Measurements from ENCODE around the gene TAGLN.

The TAGLN gene

DNA sequence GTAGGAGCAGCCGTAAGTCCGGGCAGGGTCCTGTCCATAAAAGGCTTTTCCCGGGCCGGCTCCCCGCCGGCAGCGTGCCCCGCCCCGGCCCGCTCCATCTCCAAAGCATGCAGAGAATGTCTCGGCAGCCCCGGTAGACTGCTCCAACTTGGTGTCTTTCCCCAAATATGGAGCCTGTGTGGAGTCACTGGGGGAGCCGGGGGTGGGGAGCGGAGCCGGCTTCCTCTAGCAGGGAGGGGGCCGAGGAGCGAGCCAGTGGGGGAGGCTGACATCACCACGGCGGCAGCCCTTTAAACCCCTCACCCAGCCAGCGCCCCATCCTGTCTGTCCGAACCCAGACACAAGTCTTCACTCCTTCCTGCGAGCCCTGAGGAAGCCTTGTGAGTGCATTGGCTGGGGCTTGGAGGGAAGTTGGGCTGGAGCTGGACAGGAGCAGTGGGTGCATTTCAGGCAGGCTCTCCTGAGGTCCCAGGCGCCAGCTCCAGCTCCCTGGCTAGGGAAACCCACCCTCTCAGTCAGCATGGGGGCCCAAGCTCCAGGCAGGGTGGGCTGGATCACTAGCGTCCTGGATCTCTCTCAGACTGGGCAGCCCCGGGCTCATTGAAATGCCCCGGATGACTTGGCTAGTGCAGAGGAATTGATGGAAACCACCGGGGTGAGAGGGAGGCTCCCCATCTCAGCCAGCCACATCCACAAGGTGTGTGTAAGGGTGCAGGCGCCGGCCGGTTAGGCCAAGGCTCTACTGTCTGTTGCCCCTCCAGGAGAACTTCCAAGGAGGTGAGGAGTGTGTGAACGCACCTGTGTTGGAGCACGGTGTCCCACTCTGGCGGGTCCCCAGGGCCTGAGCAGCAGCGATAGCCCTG is at the start of gene TAGLN:
TAGLN (plus strand) TSS at position 318 of the 863 bp plus-strand sequence. CDS start 3,644 bp downstream, outside the sequence.
- in situ Hi-C loops (cut with MboI; ENCODE audit: low sequenced_read_pairs): no loop called here

DNA sequence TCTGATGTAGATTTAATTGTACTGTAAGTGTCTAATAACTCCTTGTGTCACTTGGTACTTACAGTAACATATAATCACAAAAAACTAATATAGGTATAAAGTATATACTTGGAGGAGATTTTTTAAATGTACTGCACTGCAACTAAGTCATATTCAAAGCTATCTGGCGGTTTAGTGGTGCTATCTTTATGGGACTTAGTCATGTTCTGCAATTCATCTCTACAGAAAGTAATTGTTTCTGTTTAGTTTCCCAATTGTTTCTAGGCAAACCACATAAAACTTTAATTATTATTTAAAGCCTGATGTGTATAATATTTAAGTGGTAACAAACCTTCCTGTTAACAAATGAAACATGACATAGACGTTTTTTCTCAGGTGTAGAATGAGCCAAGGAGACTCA is 47.1 kb upstream of the TAGLN start:
- in situ Hi-C loops (cut with MboI; ENCODE audit: low sequenced_read_pairs): no loop called here

DNA sequence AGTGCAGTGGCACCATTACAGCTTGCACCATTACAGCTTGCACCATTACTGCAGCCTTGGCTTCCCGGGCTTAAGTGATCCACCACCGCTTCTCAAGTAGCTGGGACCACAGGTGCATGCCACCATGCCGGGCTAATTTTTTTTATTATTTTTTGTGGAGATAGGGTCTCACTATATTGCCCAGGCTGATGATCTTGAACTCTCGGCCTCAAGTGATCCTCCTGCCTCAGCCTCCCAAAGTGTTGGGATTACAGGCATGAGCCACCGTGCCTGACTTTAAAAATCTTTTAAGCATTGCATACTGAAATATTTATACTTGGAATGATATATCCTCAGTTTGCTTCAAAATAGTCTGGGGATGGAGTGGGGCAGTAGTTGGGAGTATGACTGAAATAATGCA is 44.7 kb upstream of the TAGLN start:
- in situ Hi-C loops (cut with MboI; ENCODE audit: low sequenced_read_pairs): no loop called here

DNA sequence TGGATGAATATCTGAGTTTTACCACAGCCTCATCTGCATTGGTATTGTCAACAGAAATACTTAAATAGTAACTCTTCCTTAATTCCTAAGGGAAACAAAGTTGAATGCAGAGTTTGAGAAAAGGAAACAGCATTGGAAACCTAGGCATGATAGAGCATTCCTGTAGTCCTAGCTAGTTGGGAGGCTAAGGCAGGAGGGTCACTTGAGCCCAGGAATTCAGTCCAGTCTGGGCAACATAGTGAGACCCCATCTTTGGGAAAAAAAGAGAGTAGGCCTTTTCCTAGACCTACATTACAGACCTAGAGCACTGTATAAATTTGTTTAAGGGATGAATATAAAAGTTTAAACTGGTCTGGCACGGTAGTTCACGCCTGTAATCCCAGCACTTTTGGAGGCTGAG is 41.7 kb upstream of the TAGLN start:
- in situ Hi-C loops (cut with MboI; ENCODE audit: low sequenced_read_pairs): no loop called here

DNA sequence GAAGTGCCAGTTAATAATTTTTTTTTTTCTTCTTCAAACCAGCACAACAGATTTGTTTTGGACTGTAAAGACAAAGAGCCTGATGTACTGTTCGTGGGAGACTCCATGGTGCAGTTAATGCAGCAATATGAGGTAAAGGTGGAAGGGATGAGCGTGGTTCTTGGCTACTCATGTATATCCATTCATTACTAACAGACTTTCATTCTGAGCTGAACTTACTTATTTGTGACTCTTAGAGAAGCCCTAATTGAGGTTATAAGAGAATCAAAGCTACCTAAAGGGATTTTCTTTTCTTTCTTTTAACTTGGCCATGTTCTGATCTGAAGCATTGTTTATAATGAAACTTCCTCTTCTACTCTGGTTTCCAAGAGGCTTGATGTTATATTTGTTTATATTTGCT is 39.3 kb upstream of the TAGLN start:
- in situ Hi-C loops (cut with MboI; ENCODE audit: low sequenced_read_pairs): no loop called here

DNA sequence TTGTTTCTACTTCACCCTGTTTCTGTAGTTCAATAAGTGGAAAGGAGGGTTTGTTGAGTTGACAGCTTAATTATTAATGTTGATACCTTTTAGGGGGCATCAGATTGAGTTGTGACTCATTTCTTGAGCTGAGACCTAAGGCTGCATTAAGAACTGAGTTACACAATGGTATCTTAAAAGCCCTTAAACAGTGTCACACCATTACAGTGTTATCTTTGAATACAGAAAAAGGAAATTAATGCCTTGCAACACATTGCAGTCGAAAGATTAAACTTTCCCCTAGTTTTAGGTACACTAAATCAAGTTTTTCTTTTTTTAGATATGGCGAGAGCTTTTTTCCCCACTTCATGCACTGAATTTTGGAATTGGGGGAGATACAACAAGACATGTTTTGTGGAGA is 38.3 kb upstream of the TAGLN start:
- in situ Hi-C loops (cut with MboI; ENCODE audit: low sequenced_read_pairs): no loop called here

DNA sequence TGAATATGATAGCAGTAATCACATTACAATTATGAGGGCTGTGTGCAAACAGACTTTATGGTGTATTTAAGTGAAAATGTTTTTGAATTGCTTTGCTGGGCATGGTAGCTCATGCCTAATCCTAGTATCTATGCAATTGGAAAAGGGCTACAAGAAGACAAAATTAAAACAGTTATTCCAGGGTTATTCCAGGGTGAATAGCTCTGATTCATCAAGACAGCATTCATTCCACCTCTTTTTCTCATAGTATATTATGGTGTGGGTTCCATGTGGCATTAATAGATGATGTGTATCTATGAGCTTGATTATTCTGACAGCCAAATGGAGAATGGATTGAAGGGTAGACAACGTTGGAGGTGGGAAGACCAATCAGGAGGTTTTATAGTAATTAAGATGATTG is 32.7 kb upstream of the TAGLN start:
- in situ Hi-C loops (cut with MboI; ENCODE audit: low sequenced_read_pairs): no loop called here

DNA sequence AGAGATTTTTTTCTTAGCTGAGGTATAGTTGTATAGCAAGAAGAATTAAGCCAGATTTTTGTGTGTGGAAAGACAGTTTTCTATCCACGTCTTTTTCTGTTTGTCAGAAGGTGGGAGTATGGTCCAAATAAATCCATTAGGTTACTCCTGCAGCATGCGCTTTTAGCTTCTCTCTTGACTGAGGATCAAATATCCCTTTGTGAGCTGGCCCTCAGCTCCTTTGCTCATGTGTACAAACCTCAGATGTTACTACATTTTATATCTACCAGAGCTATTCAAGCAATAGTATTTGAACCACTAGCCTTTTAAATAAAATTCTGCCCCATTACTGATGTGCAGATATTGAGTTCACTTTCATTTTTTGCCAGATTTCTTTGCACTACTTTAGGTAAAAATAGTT is 29.4 kb upstream of the TAGLN start:
- in situ Hi-C loops (cut with MboI; ENCODE audit: low sequenced_read_pairs): no loop called here

DNA sequence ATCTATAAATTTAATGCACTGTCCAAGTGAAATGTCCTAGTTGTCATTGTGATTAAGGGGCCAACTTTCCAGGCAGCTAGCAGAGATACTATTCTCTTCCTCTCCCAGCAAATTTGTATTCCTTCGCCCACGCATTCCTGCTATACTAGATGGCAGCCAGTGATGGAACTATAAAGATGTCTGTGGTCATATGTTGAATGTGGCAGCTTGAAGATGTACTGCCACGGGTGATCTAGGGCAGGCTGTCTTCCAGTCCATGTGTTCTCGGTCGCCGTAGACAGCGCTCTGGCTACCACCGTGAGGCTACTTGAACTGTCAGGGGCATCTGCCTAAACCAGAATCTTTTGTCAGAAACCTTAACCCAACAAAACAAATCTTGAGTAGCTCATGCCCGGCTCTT is 29.0 kb upstream of the TAGLN start:
- in situ Hi-C loops (cut with MboI; ENCODE audit: low sequenced_read_pairs): no loop called here

DNA sequence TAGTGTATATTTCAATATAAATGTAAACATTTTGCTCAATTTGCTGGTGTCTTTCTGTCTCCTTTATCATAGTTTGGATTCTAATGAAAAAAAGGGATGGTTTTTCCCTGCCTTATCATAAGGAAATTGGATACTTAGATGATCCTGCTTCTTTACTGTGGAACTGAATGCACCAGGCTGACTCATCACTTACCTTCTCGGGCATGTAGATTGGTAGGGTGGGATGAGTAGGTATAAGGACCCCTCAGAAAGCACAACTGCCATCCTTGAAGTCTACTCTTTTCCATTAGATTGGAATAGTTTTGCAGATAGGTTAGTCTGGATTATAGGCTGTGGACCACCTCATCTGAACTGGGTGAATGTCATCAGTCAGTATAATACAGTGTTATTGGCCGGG is 28.2 kb upstream of the TAGLN start:
- in situ Hi-C loops (cut with MboI; ENCODE audit: low sequenced_read_pairs): no loop called here

DNA sequence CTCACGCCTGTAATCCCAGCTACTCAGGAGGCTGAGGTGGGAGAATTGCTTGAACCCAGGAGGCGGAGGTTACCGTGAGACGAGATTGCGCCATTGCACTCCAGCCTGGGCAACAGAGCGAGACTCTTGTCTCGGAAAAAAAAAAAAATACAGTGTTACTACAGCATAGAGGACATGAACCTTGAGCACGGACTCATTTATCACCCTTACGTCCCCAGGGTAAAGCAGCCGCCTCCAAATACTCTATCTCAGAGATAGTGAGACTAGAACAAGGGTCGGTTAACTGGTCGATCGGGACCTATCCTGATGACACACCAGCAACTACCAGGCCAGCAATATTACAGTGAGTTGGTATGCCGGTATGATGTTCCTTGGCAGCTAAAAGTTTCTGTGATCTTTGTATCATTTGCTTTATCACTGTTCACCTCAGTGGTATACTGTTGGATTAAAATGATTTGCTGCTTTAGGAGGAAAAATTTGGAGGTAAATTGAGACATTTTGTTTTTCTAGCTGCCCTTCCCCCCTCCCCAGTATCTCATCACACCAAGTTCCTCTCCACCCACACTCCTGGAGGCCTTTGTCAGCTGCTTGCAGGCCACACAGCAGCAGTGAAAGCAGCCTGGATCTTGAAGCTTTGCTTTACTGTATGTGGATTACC is 27.6 kb upstream of the TAGLN start:
- in situ Hi-C loops (cut with MboI; ENCODE audit: low sequenced_read_pairs): no loop called here

DNA sequence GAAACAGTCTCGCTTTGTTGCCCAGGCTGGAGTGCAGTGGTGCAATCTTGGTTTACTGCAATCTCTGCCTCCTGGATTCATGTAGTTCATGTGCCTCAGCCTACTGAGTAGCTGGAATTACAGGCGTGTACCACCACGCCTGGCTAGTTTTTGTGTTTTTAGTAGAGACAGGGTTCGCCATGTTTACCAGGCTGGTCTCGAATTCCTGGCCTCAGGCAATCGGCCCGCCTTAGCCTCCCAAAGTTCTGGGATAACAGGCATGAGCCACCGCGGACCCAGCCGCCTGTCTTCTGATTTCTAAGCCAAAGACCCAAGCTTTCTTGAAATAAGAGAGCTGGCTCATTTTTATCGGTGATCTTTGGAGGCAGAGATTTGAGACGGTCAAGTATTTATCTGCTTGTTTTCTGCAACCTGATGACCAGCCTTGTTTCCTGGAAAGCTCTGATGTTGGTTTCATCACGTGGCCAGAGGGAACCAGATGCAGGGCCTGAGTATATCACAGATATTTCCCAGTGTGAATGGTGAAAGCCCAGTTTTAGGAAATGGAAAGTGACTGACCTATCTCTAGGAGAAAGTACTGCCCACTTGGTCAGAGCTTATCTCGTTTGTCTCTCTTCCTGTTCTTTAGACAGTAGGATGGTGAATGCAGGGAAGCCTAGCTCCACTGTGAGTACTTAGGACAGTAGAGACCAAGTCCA is 26.3 kb upstream of the TAGLN start:
- in situ Hi-C loops (cut with MboI; ENCODE audit: low sequenced_read_pairs): no loop called here

DNA sequence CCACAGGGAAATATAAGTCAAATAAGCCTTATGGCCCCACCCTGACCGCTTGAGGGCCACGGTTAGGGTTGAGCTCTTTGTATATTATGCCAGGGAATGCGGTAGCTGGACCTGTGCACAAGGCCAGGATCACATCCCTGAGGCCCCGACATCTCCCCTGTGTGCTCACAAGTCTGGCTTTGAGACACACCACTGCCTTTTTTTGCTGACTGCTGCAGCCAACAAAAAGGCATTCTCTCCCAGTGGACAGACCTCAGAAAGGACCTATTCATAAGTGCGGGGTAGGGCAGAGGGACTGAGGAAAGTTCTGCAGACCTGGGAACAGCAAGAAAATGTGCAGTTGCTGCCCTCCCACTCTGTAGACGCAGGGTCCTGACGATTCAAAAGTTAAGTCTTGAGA is 24.1 kb upstream of the TAGLN start:
- in situ Hi-C loops (cut with MboI; ENCODE audit: low sequenced_read_pairs): no loop called here

DNA sequence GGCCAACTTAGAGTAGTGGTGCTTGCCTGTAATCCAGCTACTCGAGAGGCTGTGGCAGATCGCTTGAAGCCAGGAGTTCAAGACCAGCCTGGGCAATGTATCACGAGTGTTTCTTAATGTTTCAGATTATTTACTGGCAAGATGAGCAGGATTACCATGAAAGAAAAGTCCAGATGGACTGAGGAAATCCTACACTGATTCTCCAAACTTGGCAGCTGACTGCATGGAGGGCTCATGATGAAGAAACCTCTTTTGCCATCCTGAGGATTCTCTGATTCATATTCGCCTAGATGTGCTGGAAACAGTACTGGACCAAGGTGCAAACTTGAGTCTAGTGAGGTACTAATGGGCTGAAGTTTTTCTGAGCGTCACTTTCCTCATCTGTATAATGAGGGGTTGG is 23.4 kb upstream of the TAGLN start:
- in situ Hi-C loops (cut with MboI; ENCODE audit: low sequenced_read_pairs): no loop called here

DNA sequence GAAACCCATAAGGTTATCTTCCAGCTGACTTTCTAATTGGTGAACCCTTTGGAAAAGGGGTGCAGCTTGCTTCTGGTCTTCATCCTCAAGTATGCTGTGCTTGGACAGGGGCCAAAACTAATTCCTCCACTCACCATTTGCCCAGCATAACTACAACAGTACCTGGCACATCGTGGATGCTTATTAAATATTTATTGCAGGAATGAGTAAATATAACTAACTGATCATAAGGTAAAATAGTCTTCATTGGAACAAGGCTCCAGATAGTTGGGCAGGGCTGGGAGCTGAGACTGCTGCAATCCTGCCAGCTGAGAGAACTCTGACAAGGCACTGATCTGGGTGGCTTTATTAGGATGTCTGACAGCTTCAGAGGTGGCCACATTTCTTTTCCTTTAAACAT is 23.0 kb upstream of the TAGLN start:
- in situ Hi-C loops (cut with MboI; ENCODE audit: low sequenced_read_pairs): no loop called here

DNA sequence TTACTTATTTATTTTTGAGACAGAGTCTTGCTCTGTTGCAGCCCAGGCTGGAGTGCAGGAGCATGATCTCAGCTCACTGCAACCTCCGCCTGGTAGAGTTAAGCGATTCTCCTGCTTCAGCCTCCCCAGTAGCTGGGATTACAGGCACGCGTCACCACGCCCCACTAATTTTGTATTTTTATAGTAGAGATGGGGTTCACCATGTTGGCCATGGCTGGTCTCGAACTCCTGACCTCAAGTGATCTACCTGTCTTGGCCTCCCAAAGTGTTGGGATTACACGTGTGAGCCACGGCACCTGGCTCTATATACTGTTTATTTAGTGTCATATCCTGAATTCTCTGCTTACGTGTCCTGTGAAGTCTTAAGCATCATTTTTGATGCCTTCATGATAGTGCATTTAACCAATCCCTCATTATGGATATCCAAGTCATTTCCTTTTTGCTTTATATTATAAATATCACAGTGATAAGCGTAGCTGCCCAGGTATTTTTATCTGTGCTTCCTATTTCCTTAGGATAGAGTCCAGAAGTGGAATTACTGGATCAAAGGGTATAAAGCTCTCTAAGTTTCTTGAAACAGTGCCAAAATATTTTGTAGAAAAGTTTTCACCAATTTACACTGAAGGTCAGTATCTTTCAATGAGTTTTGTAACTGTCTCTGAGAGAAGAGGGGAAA is 21.5 kb upstream of the TAGLN start:
- in situ Hi-C loops (cut with MboI; ENCODE audit: low sequenced_read_pairs): no loop called here

DNA sequence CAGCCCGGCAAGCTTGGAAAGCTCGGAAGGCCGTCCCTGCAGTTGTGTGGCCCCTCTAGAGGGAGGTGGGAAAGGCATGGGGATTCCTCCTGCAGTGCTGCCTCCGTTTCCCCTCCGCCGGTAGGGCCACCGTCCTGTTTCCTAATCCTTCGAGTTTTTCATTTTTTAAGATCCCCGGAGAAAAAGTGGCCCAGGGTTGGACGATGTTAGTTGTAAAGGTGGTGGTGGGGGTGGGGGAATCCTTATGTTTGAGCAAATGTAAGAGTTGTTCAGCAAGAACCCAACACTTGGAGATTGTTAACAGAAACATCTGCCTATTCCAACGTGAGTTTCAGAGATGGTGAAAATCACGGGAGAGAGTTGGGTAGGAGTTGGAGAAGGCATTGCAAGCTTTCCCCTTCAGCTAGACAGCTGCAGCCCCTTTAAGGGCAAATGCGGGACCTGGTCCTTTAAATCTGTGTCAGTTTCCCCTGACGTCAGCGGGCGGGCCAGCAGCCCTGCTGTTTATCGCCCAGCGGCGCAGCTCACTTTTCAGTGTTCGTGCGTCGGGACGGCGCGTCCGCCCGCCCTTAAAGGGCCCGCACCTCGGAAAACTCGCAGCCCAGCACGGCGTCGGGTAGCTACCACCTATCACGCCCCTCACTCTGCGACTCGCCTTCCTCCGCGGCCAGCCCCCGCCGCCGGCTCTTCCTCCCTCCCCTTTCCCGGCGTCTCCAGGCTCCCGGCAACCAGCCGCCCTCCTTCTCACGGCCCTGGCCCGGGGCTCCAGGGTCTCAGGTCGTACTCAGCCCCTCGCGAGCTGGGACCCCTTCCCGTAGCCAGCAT is 20.7 kb upstream of the TAGLN start, which contains the start of gene SIDT2:
SIDT2 (plus strand) TSS at position 534 of the 825 bp plus-strand sequence. CDS start 521 bp downstream, outside the sequence.
- in situ Hi-C loops (cut with MboI; ENCODE audit: low sequenced_read_pairs): no loop called here

DNA sequence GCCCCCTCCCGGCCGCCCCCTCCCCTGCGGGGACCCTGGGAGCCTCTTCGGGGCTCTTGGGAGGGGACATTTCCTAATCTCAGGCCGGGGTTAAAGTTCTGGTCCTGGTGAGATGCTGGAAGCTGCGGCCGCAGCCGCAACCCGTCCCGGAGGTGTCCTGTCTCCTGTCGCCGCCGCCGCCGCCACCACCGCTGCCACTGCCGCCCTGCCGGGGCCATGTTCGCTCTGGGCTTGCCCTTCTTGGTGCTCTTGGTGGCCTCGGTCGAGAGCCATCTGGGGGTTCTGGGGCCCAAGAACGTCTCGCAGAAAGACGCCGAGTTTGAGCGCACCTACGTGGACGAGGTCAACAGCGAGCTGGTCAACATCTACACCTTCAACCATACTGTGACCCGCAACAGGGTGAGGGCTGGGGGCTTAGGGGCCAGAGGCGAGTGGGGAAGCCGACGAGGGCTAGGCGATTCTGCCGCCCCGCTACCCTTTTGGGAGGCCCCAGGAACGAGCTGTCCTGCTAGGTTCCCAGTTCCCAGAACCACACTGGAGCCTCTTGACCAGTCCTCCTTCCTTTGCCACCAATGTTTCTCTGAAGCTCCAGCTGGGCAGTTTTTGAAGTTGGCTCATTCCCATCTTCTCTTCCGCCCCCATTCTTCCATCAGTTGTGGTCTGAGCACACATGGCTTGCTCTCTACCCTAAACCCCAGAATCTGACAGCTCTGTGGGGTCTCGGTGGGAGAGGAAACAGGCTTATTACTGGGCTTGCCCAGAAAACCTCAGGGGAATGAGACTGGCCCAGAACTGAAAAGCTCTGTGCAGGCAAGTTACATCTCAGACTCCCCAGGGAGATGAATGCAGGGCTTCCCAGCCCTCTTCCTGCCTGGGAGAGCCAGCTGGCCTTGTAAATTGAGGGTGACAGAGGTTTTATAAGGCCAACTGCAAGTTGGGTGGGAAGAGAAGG is 19.8 kb upstream of the TAGLN start:
- in situ Hi-C loops (cut with MboI; ENCODE audit: low sequenced_read_pairs): no loop called here

DNA sequence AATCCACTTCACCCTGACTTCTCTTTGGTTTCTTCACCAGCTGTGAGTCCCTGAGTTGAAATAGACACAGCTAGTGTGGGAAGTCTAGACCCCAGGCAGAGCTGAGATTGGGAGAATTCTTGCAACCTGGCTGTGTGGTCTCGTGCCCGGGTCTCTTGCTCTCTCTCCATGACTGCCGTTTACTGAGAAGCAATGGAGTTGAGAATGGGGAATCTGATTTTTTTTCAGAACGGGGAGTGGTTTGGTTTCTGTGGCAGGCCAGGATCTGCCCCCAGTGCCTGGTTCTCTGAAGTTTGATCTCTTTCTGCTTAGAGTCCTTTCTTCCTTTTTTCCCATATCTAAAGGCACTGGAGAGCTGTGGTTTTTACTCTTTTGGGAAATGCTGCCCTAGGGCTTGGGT is 19.1 kb upstream of the TAGLN start:
- in situ Hi-C loops (cut with MboI; ENCODE audit: low sequenced_read_pairs): no loop called here
